HT-29 (cell line): ENCODE measurements around the gene CROCC. TPM values are rescaled to one million over a fixed set of nuclear protein-coding genes. Genes with fewer than 3 reads are reported as not detected.
"Not testable (repeated sequence)": the region's sequence is repeated elsewhere in the genome, so short reads cannot be mapped to it uniquely, and the experiment has no call there.

Experiments used
- DNase-seq: peaks from one replicate; pipeline ENCODE4 v3.0.0-alpha.2; 2015; ENCODE audit warnings: low spot score
- total RNA-seq: library from RNA; depleted of rRNA; stranded (reverse); fragments of >200 nt; shearing (Covaris generic); gene quantifications from 2 replicates; pipeline ENCODE4 v1.2.3, GENCODE V29; 2014

Gene CROCC
- total RNA-seq, 1 experiment from 2014 or later, result 13.2 TPM

DNA sequence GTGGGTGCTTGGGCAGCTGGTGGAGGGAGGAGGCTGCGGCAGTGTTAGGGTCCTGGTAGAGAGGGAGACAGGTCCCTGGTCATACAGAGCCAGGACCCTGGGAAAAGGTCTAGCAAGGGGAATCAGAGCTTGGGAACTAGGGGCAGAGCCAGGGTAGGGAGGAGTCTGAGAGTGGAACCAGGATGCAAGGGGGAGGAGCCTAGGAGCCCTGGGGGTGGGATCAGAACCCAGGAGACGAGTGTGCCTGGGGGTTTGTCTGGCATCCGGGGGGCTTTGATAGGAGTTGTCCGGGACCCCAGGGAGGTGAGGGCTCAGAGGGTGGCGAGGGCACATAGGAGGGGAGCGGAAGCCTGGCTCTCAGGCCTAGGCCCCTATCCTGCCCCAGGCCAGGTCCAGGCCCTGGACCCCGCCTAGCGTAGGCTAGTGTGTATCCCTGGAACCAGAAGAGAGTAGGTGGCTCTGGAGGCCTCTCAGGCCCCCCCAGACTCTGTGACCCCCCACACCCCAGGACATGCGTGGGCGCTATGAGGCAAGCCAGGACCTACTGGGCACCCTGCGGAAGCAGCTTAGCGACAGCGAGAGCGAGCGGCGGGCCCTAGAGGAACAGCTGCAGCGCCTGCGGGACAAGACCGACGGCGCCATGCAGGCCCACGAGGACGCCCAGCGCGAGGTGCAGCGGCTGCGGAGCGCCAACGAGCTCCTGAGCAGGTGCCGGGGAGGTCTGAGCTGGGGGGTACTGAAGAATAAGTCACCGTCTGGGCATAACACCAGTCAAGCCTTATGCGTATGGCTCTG, 17.9 kb downstream of the CROCC start:
- DNase-seq, result not testable (repeated sequence)

GRCh38 chr1:16944038-16944437, 22.3 kb downstream of the CROCC start:
- no peak for DNase-seq

- DNase-seq, result not testable (repeated sequence)
Observed at GRCh38 chr1:16945512-16945911, 23.8 kb downstream of the CROCC start.

GRCh38 chr1:16946185-16946584, 24.5 kb downstream of the CROCC start:
- DNase-seq, result not testable (repeated sequence)

DNA sequence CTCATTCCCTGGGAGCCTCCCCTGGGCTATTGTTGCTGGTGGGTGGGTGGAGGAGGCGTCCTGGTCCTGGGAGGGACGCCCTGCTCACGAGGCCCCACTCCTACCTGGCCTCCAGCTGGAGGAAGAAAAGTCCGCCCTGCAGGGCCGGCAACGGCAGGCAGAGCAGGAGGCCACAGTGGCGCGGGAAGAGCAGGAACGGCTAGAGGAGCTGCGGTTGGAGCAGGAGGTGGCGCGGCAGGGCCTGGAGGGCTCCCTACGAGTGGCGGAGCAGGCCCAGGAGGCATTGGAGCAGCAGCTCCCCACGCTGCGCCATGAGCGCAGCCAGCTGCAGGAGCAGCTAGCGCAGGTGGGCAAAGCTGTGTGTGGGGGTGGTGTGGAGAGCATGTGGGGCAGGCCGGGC, 24.9 kb downstream of the CROCC start:
- DNase-seq, result no peak

GRCh38 chr1:16948282-16948891, 26.7 kb downstream of the CROCC start:
- not testable (repeated sequence) for DNase-seq

DNA sequence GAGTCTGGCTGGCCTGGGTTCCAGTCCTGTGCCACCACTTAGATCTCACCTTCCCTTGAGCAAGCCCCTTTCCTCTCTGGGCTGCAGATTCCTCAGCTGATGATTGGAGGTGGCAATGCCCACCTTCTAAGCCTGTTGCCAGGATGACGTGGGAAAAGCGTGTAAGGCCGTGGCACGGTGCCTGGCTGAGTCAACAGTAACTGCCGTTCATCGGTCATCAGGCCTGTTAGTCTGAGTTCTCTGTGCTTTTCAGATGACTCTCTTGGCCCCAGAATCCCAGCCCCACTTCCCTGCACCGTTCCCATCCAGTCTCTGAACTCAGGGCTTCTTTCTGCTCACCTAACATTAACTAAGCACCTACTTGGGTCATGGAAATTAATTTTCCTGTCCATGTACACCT, 27.3 kb downstream of the CROCC start:
- not testable (repeated sequence) for DNase-seq

GRCh38 chr1:16952376-16952775, 30.6 kb downstream of the CROCC start:
- DNase-seq, result not testable (repeated sequence)

GRCh38 chr1:16954579-16954978, 32.8 kb downstream of the CROCC start:
- no peak for DNase-seq

- no peak for DNase-seq
Observed at GRCh38 chr1:16955186-16955585, 33.5 kb downstream of the CROCC start.

- DNase-seq, result no peak
Observed at GRCh38 chr1:16956775-16957174, 35.0 kb downstream of the CROCC start.

DNA sequence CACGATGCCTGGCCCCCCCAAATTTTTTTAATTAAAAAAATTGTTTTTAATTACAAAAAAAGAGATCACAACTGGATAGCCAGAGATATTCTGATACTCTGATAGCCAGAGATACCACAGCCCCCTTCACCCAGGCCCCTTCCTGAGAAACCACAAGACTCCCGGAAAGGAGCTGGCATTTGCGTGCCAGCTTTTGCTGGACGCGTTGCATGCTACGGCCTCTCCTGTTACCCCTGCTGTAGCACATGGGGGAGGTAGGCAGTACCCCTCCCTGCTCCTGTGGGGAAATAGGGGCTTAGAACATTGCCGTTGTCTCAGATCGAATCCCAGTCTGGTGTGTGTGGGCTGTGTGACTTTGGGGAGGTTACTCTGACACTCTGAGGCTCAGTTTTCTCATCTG, 36.0 kb downstream of the CROCC start:
- DNase-seq, result no peak

GRCh38 chr1:16958475-16958874, 36.7 kb downstream of the CROCC start:
- no peak for DNase-seq

- peak; percentile 88 for DNase-seq
Observed at GRCh38 chr1:16960560-16961296, 39.0 kb downstream of the CROCC start.

DNA sequence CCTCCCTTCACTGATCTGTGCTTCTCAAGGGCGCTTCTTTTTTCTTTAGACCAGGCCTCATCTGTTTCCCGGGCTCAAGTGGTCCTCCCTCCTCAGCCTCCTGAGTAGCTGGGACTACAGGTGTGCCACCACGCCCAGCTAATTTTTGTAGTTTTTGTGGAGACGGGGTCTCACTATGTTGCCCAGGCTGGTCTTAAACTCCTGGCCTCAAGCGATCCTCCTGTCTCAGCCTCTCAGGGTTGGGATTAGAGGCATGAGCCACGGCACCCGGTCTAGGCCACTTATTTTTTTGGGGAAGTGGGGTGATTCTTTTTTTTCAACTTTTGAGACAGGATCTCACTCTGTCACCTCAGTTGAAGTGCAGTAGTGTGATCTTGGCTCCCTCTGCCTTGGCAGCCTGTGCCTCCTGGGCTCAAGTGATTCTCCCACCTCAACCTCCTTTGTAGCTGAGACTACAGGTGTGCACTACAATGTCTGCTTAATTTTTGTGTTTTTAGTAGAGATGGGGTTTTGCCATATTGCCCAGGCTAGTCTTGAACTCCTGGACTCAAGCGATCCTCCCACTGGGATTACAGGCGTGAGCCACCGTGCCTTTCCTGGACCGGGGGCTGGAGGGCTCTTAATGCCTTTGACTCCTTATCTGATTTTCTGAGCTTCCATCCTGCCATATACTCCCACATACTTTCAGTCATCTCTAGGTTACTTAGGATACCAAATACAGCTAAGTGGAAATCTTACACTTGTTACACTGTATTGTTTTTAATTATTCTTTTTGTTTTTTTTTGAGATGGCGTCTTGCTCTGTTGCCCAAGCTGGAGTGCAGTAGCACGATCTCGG, 39.8 kb downstream of the CROCC start:
- no peak for DNase-seq

DNA sequence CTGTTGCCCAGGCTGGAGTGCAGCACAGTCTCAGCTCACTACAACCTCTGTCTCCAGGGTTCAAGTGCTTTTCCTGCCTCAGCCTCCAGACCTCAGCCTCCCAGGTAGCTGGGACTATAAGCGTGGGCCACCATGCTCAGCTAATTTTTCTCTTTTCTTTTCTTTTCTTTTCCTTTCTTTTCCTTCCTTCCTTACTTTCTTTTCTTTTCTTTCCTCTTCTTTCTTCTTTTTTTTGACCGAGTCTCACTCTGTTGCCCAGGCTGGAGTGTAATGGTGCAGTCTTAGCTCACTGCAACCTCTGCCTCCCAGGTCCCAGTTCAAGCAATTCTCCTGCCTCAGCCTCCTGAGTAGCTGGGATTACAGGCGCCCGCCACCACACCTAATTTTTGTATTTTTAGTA, 42.4 kb downstream of the CROCC start:
- DNase-seq, result not testable (repeated sequence)

- no peak for DNase-seq
Observed at GRCh38 chr1:16965486-16966067, 43.8 kb downstream of the CROCC start.

GRCh38 chr1:16966282-16966681, 44.6 kb downstream of the CROCC start:
- DNase-seq, result no peak

GRCh38 chr1:16967095-16967575, 45.4 kb downstream of the CROCC start:
- no peak for DNase-seq

GRCh38 chr1:16967962-16968361, 46.2 kb downstream of the CROCC start:
- no peak for DNase-seq

- no peak for DNase-seq
Observed at GRCh38 chr1:16968372-16968771, 46.6 kb downstream of the CROCC start.
